ENCODE measurements around the gene TSPAN14. TPM values are rescaled to one million over a fixed set of nuclear protein-coding genes. Genes with fewer than 3 reads are reported as not detected.

TSPAN14 gene
- total RNA-seq, 2 donors from 2014 or later = 24.2 to 34.7 TPM

GRCh38 chr10:80487791-80488538, 33.9 kb downstream of the TSPAN14 start:
- H3K4me1 ChIP-seq = peaks cover 0 to 76% of the 10 kb centered on the region in 2 donors
- no peak for DNase-seq (ENCODE audit: low spot score)
- no peak for TF ChIP-seq CTCF (IDR thresholded peaks at IDR 0.05)
- H3K4me3 ChIP-seq = no peak overlapping the region
- no peak overlapping the region for H3K27ac ChIP-seq
- H3K9me3 ChIP-seq = no peaks in the 10 kb centered on the region
- peaks cover 22% of the 10 kb centered on the region for H3K36me3 ChIP-seq
- no peaks in the 10 kb centered on the region for H3K27me3 ChIP-seq

DNA sequence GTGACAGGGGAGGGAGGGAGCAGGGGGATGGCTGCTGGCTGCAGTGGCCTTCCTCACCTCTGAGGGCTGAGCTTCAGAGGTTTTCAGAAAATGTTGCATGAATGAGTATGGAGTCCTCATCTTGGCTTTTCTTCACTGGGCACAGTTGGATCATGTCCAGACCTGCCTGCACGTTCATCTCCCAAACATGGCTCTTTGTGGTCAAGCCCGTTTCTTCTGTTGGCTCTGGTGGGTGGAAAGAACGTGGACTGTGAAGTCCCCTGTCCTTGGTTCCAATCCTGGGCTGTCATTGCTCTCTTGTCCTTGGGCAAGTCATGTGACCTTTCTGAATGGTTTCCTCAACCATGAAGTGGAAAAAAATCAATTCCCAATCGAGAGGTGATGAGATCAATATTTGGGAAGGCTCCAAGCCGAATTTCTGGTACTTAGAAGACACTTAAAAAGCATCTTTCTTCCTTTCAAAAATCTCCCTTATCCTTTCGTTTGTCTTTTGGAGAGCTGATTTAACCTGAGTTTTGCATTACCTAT, 34.5 kb downstream of the TSPAN14 start:
- H3K4me1 ChIP-seq = peaks cover 0 to 78% of the 10 kb centered on the region in 2 donors

GRCh38 chr10:80489371-80490112, 35.4 kb downstream of the TSPAN14 start:
- DNase-seq (ENCODE audit: low spot score) = no peak
- no peak overlapping the region for H3K27ac ChIP-seq

More for the DNA sequence above, 34.5 kb downstream of the TSPAN14 start:
- TF ChIP-seq CTCF (IDR thresholded peaks at IDR 0.05) = no peak
- Histone ChIP-seq H3K9me3 (no peaks in the 10 kb centered on the region), H3K27me3 (no peaks in the 10 kb centered on the region), H3K36me3 (peaks cover 22% of the 10 kb centered on the region), H3K27ac (no peak overlapping the region), H3K4me3 (no peak overlapping the region)
- no peak for DNase-seq (ENCODE audit: low spot score)

DNA sequence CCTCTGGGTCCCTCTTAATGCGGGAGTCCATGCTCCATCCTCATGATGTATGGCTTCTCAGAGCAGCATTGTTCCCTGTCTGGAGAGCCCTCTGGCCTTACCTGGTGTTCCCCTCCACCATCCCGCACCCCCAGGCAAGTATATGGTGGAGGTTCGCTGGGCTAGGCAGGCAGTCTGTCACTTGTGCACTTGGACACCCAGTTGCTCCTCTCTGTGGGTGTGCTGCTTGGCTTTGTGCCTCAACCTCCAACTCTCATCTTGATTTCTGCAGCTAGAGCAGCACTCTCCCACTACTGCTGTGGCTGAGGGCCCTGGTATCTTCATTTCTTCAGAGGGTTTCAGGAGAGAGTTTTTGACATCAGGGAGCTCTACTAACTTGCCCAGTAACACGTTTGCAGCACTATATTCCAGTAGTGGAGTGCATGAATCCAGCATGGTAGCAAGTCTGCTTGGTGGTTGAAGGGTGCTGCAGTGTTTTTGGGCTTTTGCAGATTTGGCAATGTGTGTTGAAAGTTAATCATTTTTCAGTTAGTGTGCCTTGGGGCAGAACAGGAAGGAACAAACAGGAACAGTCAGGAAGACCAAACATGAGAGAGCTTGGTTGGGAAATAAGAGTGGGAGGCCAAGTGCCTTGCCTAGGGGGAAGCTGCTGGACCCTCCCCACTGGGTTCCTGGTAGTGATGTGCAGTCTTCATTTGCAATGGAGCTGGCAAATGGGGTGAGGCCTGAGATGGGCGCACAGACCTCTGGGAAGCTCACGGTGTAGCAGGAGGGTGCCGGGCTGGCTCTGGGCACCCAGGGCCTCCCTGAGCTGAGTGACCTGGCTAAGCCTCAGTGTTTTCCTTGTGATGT, 37.4 kb downstream of the TSPAN14 start:
- Histone ChIP-seq H3K36me3 (peaks cover 22% of the 10 kb centered on the region), H3K4me1 (peaks cover 0 to 78% of the 10 kb centered on the region in 2 donors), H3K27me3 (no peaks in the 10 kb centered on the region), H3K9me3 (no peaks in the 10 kb centered on the region), H3K27ac (no peak overlapping the region), H3K4me3 (no peak overlapping the region)
- no peak for TF ChIP-seq CTCF (IDR thresholded peaks at IDR 0.05)
- DNase-seq (ENCODE audit: low spot score) = no peak

More at GRCh38 chr10:80489371-80490112, 35.4 kb downstream of the TSPAN14 start:
- TF ChIP-seq CTCF (IDR thresholded peaks at IDR 0.05) = no peak
- H3K9me3 ChIP-seq = no peaks in the 10 kb centered on the region
- H3K4me3 ChIP-seq = no peak overlapping the region
- H3K36me3 ChIP-seq = peaks cover 22% of the 10 kb centered on the region
- H3K4me1 ChIP-seq = peaks cover 0 to 79% of the 10 kb centered on the region in 2 donors
- H3K27me3 ChIP-seq = no peaks in the 10 kb centered on the region

DNA sequence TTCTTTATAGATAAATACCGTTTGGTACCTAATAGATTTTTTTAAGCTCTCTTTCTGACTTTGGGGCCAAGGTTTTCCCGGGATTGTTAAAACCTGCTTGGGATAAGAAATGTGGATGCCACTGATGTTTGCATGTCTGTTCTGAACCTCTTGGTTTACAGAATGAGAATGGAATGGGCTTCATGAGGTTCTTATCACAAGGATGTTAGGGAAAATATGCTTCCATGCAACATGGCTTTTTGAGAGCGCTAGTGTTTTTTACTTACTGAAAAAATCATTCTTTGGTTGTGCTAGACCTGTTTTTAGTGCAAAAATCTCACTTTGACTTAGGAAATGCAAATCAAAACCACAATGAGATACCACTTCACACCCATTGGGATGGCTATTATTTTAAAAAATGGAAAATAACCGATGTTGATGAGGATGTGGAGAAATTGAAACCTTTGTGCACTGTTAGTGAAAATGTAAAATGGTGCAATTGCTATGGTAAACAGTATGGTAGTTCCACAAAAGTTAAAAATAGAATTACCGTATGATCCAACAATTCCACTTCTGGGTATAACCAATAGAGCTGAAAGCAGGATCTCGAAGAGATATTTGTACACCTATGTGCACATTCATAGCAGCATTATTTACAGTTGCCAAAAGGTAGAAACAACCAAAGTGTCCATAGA, 38.9 kb downstream of the TSPAN14 start:
- H3K27ac ChIP-seq = peak overlapping the region in 1 of 2 donors; percentile 4
- H3K4me1 ChIP-seq = peaks cover 0 to 74% of the 10 kb centered on the region in 2 donors
- H3K27me3 ChIP-seq = no peaks in the 10 kb centered on the region
- H3K9me3 ChIP-seq = no peaks in the 10 kb centered on the region
- H3K36me3 ChIP-seq = peaks cover 22% of the 10 kb centered on the region
- no peak for DNase-seq (ENCODE audit: low spot score)
- H3K4me3 ChIP-seq = no peak overlapping the region
- no peak for TF ChIP-seq CTCF (IDR thresholded peaks at IDR 0.05)
